WTC11 (cell line): ENCODE results near the gene MARCHF10. TPM values are rescaled to one million over a fixed set of nuclear protein-coding genes. Genes with fewer than 3 reads are reported as not detected.

Experiments used
- ATAC-seq: fragments of 200-7000 bp; cut with Tn5 transposase; 2 replicates; pipeline ENCODE4 v1.10.0; 2021; ENCODE audit warnings: mild to moderate bottlenecking, moderate library complexity
- CTCF ChIA-PET: fragments of 300-600 bp; sonication (Branson Sonifier 250); formaldehyde crosslinking; loops from one replicate; lab custom pipeline; 2021; ENCODE audit warnings: antibody characterized with exemption; lab: Charles Lee
- POLR2A ChIA-PET: fragments of 350-600 bp; sonication (Branson Sonifier 250); formaldehyde crosslinking; loops from one replicate; lab custom pipeline; 2021; ENCODE audit warnings: antibody characterized with exemption; lab: Charles Lee
- DNase-seq: peaks from one replicate; pipeline ENCODE4 v3.0.0; 2021; ENCODE audit warnings: low spot score
- H3K27ac Mint-ChIP-seq: 2 replicates; pipeline ENCODE4 v1.8.0; 2021; ENCODE audit warnings: mixed read lengths
- H3K27me3 Mint-ChIP-seq: 2 replicates; pipeline ENCODE4 v1.8.0; 2021; ENCODE audit warnings: low read depth, mild to moderate bottlenecking, moderate library complexity, mixed read lengths
- H3K36me3 Mint-ChIP-seq: 2 replicates; pipeline ENCODE4 v1.8.0; 2021; ENCODE audit warnings: mixed read lengths
- H3K4me1 Mint-ChIP-seq: 2 replicates; pipeline ENCODE4 v1.8.0; 2022; ENCODE audit warnings: mixed read lengths
- H3K4me3 Mint-ChIP-seq: 2 replicates; pipeline ENCODE4 v1.8.0; 2021; ENCODE audit warnings: mild to moderate bottlenecking, moderate library complexity, mixed read lengths
- H3K9me3 Mint-ChIP-seq: 2 replicates; pipeline ENCODE4 v1.8.0; 2021; ENCODE audit warnings: mixed read lengths
- CDX4 ChIP-seq: fragments of 250-450 bp; sonication (Bioruptor Pico); IDR thresholded peaks from 2 replicates; pipeline ENCODE4 v1.9.0; 2021; ENCODE audit warnings: moderate library complexity, mild to moderate bottlenecking, inconsistent platforms, borderline replicate concordance
- CREM ChIP-seq: sonication (generic); formaldehyde crosslinking; IDR thresholded peaks from 2 replicates; pipeline ENCODE4 v1.8.1; 2022; ENCODE audit warnings: mild to moderate bottlenecking, missing genetic modification reagents, moderate library complexity
- E2F1 ChIP-seq: sonication (generic); formaldehyde crosslinking; IDR thresholded peaks from 2 replicates; pipeline ENCODE4 v1.8.0; 2022; ENCODE audit warnings: mild to moderate bottlenecking, missing genetic modification reagents
- E2F4 ChIP-seq: sonication (generic); formaldehyde crosslinking; IDR thresholded peaks from 2 replicates; pipeline ENCODE4 v1.8.1; 2022; ENCODE audit warnings: low read depth, mild to moderate bottlenecking, moderate library complexity, missing genetic modification reagents, borderline replicate concordance
- ELF4 ChIP-seq: sonication (generic); formaldehyde crosslinking; IDR thresholded peaks from 2 replicates; pipeline ENCODE4 v1.8.1; 2022; ENCODE audit warnings: low read depth, mild to moderate bottlenecking, moderate library complexity, missing genetic modification reagents
- ERG ChIP-seq: fragments of 250-450 bp; sonication (Bioruptor Pico); IDR thresholded peaks from 2 replicates; pipeline ENCODE4 v1.8.0; 2021; ENCODE audit warnings: mild to moderate bottlenecking
- FOXK1 ChIP-seq: sonication (generic); formaldehyde crosslinking; IDR thresholded peaks from 2 replicates; pipeline ENCODE4 v1.8.0; 2022; ENCODE audit warnings: mild to moderate bottlenecking, moderate library complexity, missing genetic modification reagents
- FOXP4 ChIP-seq: sonication (generic); formaldehyde crosslinking; IDR thresholded peaks from 2 replicates; pipeline ENCODE4 v1.8.0; 2022; ENCODE audit warnings: mild to moderate bottlenecking, missing genetic modification reagents
- HMGA2 ChIP-seq: fragments of 250-450 bp; sonication (Bioruptor Pico); IDR thresholded peaks from 2 replicates; pipeline ENCODE4 v1.4.0; 2021; ENCODE audit warnings: mild to moderate bottlenecking, moderate library complexity
- MAX ChIP-seq: sonication (generic); formaldehyde crosslinking; IDR thresholded peaks from 2 replicates; pipeline ENCODE4 v1.8.0; 2022; ENCODE audit warnings: mild to moderate bottlenecking, missing genetic modification reagents
- MXD4 ChIP-seq: fragments of 250-450 bp; sonication (Bioruptor Pico); IDR thresholded peaks from 2 replicates; pipeline ENCODE4 v1.8.0; 2021; ENCODE audit warnings: mild to moderate bottlenecking, moderate library complexity, borderline replicate concordance
- NFE2L1 ChIP-seq: sonication (generic); formaldehyde crosslinking; IDR thresholded peaks from 2 replicates; pipeline ENCODE4 v1.8.1; 2023; ENCODE audit warnings: missing genetic modification reagents
- SMAD3 ChIP-seq: sonication (generic); formaldehyde crosslinking; IDR thresholded peaks from 2 replicates; pipeline ENCODE4 v1.8.0; 2022; ENCODE audit warnings: missing genetic modification reagents, mild to moderate bottlenecking, borderline replicate concordance
- SMAD4 ChIP-seq: sonication (generic); formaldehyde crosslinking; IDR thresholded peaks from 2 replicates; pipeline ENCODE4 v1.8.0; 2022; ENCODE audit warnings: mild to moderate bottlenecking, missing genetic modification reagents
- TCF7 ChIP-seq: sonication (generic); formaldehyde crosslinking; IDR thresholded peaks from 2 replicates; pipeline ENCODE4 v1.8.0; 2022; ENCODE audit warnings: mild to moderate bottlenecking, low read depth, missing genetic modification reagents, moderate library complexity
- TP53 ChIP-seq: sonication (generic); formaldehyde crosslinking; IDR thresholded peaks from 2 replicates; pipeline ENCODE4 v1.8.1; 2023; ENCODE audit warnings: mild to moderate bottlenecking, missing genetic modification reagents
- USF1 ChIP-seq: sonication (generic); formaldehyde crosslinking; IDR thresholded peaks from 2 replicates; pipeline ENCODE4 v1.8.0; 2022; ENCODE audit warnings: mild to moderate bottlenecking, missing genetic modification reagents
- ZNF671 ChIP-seq: fragments of 250-450 bp; sonication (Bioruptor Pico); IDR thresholded peaks from 2 replicates; pipeline ENCODE4 v1.8.0; 2021; ENCODE audit warnings: mild to moderate bottlenecking
- total RNA-seq: library from RNA; stranded (reverse); gene quantifications from 3 replicates; pipeline ENCODE4 v1.2.3, GENCODE V29; 2021

Gene MARCHF10
- total RNA-seq, 1 experiment from 2014 or later: 1.0 TPM

- H3K36me3 Mint-ChIP-seq: peaks cover 5% of the 10 kb centered on the region; the same call in 1 of the 2 replicates
- POLR2A ChIA-PET: no interaction called here
Observed at GRCh38 chr17:62790564-62790986, 17.5 kb downstream of the MARCHF10 start.

More at GRCh38 chr17:62790564-62790986, 17.5 kb downstream of the MARCHF10 start:
- no peak overlapping the region for H3K27ac Mint-ChIP-seq
- CTCF ChIA-PET: no interaction called here
- H3K4me1 Mint-ChIP-seq: peaks cover 10% of the 10 kb centered on the region
- TF ChIP-seq NFE2L1 (CRISPR knock-in tag) (no peak), CREM (CRISPR knock-in tag) (no peak), E2F1 (CRISPR knock-in tag) (no peak), ELF4 (CRISPR knock-in tag) (no peak), SMAD3 (CRISPR knock-in tag) (no peak), FOXP4 (no peak), ERG (CRISPR knock-in tag) (no peak), MXD4 (CRISPR knock-in tag) (no peak), USF1 (no peak), MAX (CRISPR knock-in tag) (no peak), SMAD4 (CRISPR knock-in tag) (no peak), TP53 (CRISPR knock-in tag) (no peak), HMGA2 (no peak), CDX4 (CRISPR knock-in tag) (no peak), FOXK1 (CRISPR knock-in tag) (no peak), E2F4 (CRISPR knock-in tag) (no peak), ZNF671 (no peak), TCF7 (CRISPR knock-in tag) (no peak)
- no peak overlapping the region for H3K4me3 Mint-ChIP-seq
- DNase-seq (no peak), ATAC-seq (no peak)
- H3K27me3 Mint-ChIP-seq: no peaks in the 10 kb centered on the region
- H3K9me3 Mint-ChIP-seq: peaks cover 8% of the 10 kb centered on the region
